ENCODE data around the gene MACROD2.

Gene MACROD2

GRCh38 chr20:15240801-15241200 lies 1245.5 kb downstream of the MACROD2 start:
- FAIRE-seq (no peak), DNase-seq (ENCODE audit: extremely low spot score, insufficient read length, low read depth) (no peak)

- FAIRE-seq (no peak), DNase-seq (ENCODE audit: extremely low spot score, insufficient read length, low read depth) (no peak)
These were observed 1246.4 kb downstream of the MACROD2 start for GRCh38 chr20:15241681-15242080.

- DNase-seq (ENCODE audit: extremely low spot score, insufficient read length, low read depth) (no peak), FAIRE-seq (no peak)
These were observed 1247.5 kb downstream of the MACROD2 start for GRCh38 chr20:15242773-15243172.

GRCh38 chr20:15245896-15246295 lies 1250.6 kb downstream of the MACROD2 start:
- no peak for DNase-seq (ENCODE audit: extremely low spot score, insufficient read length, low read depth)
- FAIRE-seq, result no peak

GRCh38 chr20:15248618-15249395 lies 1253.5 kb downstream of the MACROD2 start:
- no peak for FAIRE-seq
- no peak for DNase-seq (ENCODE audit: extremely low spot score, insufficient read length, low read depth)

GRCh38 chr20:15251171-15251570 lies 1255.9 kb downstream of the MACROD2 start:
- no peak for DNase-seq (ENCODE audit: extremely low spot score, insufficient read length, low read depth)
- FAIRE-seq, result no peak

GRCh38 chr20:15252304-15252703 lies 1257.0 kb downstream of the MACROD2 start:
- FAIRE-seq, result no peak

GRCh38 chr20:15253431-15253830 lies 1258.1 kb downstream of the MACROD2 start:
- DNase-seq (ENCODE audit: extremely low spot score, insufficient read length, low read depth), result no peak
- no peak for FAIRE-seq

More at GRCh38 chr20:15252304-15252703, 1257.0 kb downstream of the MACROD2 start:
- no peak for DNase-seq (ENCODE audit: extremely low spot score, insufficient read length, low read depth)

- DNase-seq (ENCODE audit: extremely low spot score, insufficient read length, low read depth), result no peak
- no peak for FAIRE-seq
These were observed 1261.6 kb downstream of the MACROD2 start for GRCh38 chr20:15256676-15257568.

GRCh38 chr20:15257569-15257870 lies 1262.2 kb downstream of the MACROD2 start:
- FAIRE-seq (no peak), DNase-seq (ENCODE audit: extremely low spot score, insufficient read length, low read depth) (no peak)

GRCh38 chr20:15265581-15266309 lies 1270.4 kb downstream of the MACROD2 start:
- peak; percentile 24 for FAIRE-seq
- no peak for DNase-seq (ENCODE audit: extremely low spot score, insufficient read length, low read depth)

- no peak for FAIRE-seq
- DNase-seq (ENCODE audit: extremely low spot score, insufficient read length, low read depth), result no peak
These were observed 1272.6 kb downstream of the MACROD2 start for GRCh38 chr20:15267935-15268334.

GRCh38 chr20:15278041-15278440 lies 1282.7 kb downstream of the MACROD2 start:
- FAIRE-seq (no peak), DNase-seq (ENCODE audit: extremely low spot score, insufficient read length, low read depth) (no peak)

- no peak for DNase-seq (ENCODE audit: extremely low spot score, insufficient read length, low read depth)
- no peak for FAIRE-seq
These were observed 1292.0 kb downstream of the MACROD2 start for GRCh38 chr20:15287329-15287728.

- FAIRE-seq (no peak), DNase-seq (ENCODE audit: extremely low spot score, insufficient read length, low read depth) (no peak)
These were observed 1292.8 kb downstream of the MACROD2 start for GRCh38 chr20:15288106-15288505.

GRCh38 chr20:15289337-15289736 lies 1294.0 kb downstream of the MACROD2 start:
- no peak for FAIRE-seq
- DNase-seq (ENCODE audit: extremely low spot score, insufficient read length, low read depth), result no peak

GRCh38 chr20:15292405-15292804 lies 1297.1 kb downstream of the MACROD2 start:
- DNase-seq (ENCODE audit: extremely low spot score, insufficient read length, low read depth) (no peak), FAIRE-seq (no peak)

- DNase-seq (ENCODE audit: extremely low spot score, insufficient read length, low read depth), result no peak
- no peak for FAIRE-seq
These were observed 1301.1 kb downstream of the MACROD2 start for GRCh38 chr20:15296422-15296821.

GRCh38 chr20:15297059-15297875 lies 1302.0 kb downstream of the MACROD2 start:
- DNase-seq (ENCODE audit: extremely low spot score, insufficient read length, low read depth) (no peak), FAIRE-seq (no peak)

- no peak for FAIRE-seq
- DNase-seq (ENCODE audit: extremely low spot score, insufficient read length, low read depth), result no peak
These were observed 1306.8 kb downstream of the MACROD2 start for GRCh38 chr20:15302075-15302474.

Measured in GM18507 (cell line).